Right hindlimb (tissue), 1 donor: ENCODE measurements around the gene PGAM5.
A peak's percentile ranks its signal among the peaks of the same experiment; 100 is the strongest.

Experiments
- DNase-seq: peaks from one replicate; pipeline ENCODE4 v3.0.0-alpha.2; 2018

PGAM5 gene

GRCh38 chr12:132710405-132711079 is at the start of gene PGAM5:
Gene PGAM5, plus strand, starts transcription at chr12:132710842. Its CDS starts 35 bp downstream, at chr12:132710877.
- peak; percentile 88 for DNase-seq

GRCh38 chr12:132660996-132661395 is 49.6 kb upstream of the PGAM5 start:
- DNase-seq: no peak

GRCh38 chr12:132661972-132662371 is 48.7 kb upstream of the PGAM5 start:
- no peak for DNase-seq

GRCh38 chr12:132662901-132663755 is 47.5 kb upstream of the PGAM5 start:
- no peak for DNase-seq

- DNase-seq: no peak
Measured at GRCh38 chr12:132664206-132665148, 46.2 kb upstream of the PGAM5 start.

GRCh38 chr12:132665149-132665491 is 45.5 kb upstream of the PGAM5 start:
- DNase-seq: no peak

GRCh38 chr12:132665794-132666193 is 44.8 kb upstream of the PGAM5 start:
- no peak for DNase-seq

GRCh38 chr12:132668191-132669088 is 42.2 kb upstream of the PGAM5 start:
- DNase-seq: no peak

GRCh38 chr12:132669166-132669879 is 41.3 kb upstream of the PGAM5 start:
- no peak for DNase-seq

- no peak for DNase-seq
Measured at GRCh38 chr12:132672116-132672515, 38.5 kb upstream of the PGAM5 start.

GRCh38 chr12:132672678-132673077 is 38.0 kb upstream of the PGAM5 start:
- DNase-seq: no peak

GRCh38 chr12:132673288-132674179 is 37.1 kb upstream of the PGAM5 start:
- no peak for DNase-seq

- DNase-seq: no peak
Measured at GRCh38 chr12:132674561-132674960, 36.1 kb upstream of the PGAM5 start.

- no peak for DNase-seq
Measured at GRCh38 chr12:132675757-132676432, 34.7 kb upstream of the PGAM5 start.

GRCh38 chr12:132677492-132677891 is 33.1 kb upstream of the PGAM5 start:
- no peak for DNase-seq

- no peak for DNase-seq
Measured at GRCh38 chr12:132685400-132685799, 25.2 kb upstream of the PGAM5 start.

- peak; percentile 65 for DNase-seq
Measured at GRCh38 chr12:132686825-132687210, 23.8 kb upstream of the PGAM5 start.

GRCh38 chr12:132687211-132688164 is 23.2 kb upstream of the PGAM5 start, which contains the start of the genes POLE and PXMP2:
Gene POLE, minus strand, starts transcription at chr12:132687342. Its CDS starts 27 bp downstream, at chr12:132687315.
Gene PXMP2, plus strand, starts transcription at chr12:132687587. Its CDS starts 84 bp downstream, at chr12:132687671.
- peak; percentile 97 for DNase-seq
